DMS79 (cell line): ENCODE results near the gene NDUFB8.

Experiments used
- DNase-seq: peaks from one replicate; lab custom pipeline; 2025; lab: John Stamatoyannopoulos, UW

The NDUFB8 gene

GRCh38 chr10:100506596-100507356 lies 22.9 kb downstream of the NDUFB8 start:
- DNase-seq, result no peak

GRCh38 chr10:100505164-100505563 lies 24.5 kb downstream of the NDUFB8 start:
- DNase-seq, result no peak

- DNase-seq, result no peak
These were observed 25.6 kb downstream of the NDUFB8 start for GRCh38 chr10:100504096-100504495.

DNA sequence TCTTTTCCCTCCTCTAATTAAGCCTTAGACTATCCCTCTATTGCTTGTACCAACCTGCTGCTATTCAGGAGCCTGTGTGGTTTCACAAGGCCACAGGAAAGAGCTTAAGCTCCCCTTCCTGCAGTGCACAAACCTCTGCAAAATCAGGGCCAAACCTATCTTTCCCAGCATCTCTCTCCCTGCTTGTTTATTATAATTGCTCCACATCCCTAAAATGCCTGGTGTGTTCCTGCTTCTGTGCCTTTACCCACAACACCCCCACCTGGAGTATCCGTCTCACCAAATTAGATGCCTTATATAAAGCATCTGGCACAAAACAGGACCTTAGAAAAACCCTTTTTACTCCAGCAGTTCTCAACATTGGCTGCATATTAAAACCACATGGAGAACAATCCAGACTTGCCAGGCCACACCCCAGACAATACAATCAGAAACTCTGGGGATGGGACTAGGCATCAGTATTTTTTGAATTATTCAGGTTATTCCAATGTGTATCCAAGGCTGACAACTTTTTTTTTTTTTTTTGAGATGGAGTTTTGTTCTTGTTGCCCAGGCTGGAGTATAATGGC lies 26.7 kb downstream of the NDUFB8 start:
- no peak for DNase-seq

GRCh38 chr10:100501423-100501822 lies 28.2 kb downstream of the NDUFB8 start:
- no peak for DNase-seq

- DNase-seq, result no peak
These were observed 31.6 kb downstream of the NDUFB8 start for GRCh38 chr10:100498059-100498458.

DNA sequence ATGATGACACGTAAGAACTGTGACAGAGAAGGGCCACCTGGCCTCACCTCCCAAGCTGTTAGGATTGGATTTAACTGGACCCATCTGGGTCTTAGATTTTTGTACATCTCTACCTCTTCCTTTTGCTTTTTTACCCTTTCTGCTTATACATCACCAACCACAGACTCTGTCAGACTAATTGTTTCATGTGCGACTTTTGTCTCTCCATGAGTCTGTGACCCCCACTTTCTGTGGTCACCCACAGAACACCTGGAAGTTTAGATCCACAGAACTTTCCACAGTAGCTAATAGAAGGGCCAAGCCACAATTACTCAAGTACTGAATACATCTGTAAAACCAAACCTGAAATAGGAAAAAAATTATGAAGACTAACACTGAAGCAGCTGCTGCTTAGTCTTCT lies 33.1 kb downstream of the NDUFB8 start:
- no peak for DNase-seq

DNA sequence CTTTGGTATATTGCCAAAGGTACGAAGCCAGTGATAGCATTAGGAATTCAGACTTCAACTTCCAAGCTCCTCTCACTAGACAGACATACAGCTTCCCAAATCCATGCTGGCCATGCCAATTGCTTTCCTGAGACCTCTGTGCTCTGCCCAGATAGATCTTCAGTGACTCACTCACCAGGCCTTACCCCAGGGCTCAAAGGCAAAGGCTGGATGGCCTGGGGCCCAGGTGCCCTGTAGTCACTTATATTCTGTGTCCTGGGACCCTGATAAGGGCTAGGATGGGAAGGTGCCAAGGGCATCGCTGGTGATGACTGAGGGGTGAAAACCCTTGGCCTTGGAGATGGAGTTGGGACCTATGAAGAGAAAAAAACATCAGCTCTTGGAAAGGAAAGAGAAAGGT lies 39.1 kb downstream of the NDUFB8 start:
- no peak for DNase-seq

DNA sequence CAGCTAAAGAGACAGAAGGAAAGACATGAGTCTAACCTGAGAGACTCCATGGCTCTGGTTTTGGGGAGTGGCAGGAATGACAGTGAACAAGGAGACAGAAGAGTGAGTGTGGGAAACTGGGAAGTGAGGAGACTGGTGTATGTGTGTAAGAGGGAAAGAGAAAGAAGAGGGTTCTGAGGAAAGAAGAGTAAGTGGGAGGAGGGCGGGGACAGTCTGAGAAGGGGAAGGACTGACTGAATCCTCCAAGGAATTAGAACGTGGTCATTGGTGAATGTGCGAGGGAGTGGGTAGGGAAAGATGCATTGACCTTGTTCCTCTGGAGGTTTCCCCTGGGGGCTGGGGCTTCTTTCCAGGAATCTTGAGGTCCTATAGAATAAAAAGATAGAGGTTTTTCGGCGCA lies 40.3 kb downstream of the NDUFB8 start:
- DNase-seq, result no peak

DNA sequence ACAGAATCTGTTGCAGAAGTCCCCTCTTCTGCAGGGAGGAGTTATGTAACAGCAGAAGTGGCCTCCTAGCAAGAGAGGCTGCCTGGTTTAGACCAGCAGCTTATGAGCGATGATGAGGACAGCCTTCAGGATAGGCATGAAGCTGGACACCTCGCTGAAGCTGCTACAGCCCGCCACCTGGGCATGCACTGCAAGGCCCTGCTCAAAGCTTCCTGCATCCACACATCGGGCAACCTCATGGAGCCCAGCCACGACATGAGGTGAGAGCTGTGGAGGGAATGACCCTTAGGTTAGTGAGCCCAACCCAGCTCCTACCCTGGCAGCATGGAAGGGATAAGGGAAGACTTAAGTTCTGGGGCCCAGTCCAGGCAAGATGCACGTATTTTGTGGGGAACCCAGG lies 42.1 kb downstream of the NDUFB8 start:
- DNase-seq, result no peak

DNA sequence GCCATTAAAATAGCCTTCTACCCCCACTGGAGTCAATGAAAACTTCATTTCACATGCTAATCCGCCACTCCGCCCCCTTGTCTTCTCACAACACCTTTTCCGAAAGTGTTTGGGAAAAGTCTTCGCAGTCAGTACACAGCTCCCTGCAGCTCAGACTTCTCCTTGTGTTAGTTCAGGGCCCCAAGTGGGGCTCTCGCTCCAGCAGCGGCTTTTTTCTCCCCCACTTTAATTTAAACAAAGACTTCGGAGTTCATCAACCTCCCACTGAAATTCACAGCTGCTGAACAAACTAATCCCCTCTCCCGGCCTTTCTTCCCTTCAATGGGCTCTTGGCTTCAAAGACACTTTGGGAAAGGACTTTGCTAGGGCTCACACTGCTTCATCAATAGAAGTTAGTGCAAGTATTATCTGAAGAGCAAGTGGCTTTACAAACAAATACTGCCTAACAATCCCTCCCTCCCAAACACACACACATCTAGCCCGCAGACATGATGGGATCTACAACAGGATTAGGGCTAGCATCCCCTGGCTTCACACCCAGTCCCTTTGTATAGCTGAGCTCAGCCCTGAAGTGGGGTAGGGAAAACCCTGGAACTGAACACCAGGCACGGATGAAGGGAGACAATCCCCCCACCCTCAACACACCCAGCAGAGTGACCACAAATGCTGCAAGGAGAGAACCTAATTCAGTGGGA lies 43.7 kb downstream of the NDUFB8 start:
- no peak for DNase-seq

- no peak for DNase-seq
These were observed 44.3 kb downstream of the NDUFB8 start for GRCh38 chr10:100485366-100485765.

DNA sequence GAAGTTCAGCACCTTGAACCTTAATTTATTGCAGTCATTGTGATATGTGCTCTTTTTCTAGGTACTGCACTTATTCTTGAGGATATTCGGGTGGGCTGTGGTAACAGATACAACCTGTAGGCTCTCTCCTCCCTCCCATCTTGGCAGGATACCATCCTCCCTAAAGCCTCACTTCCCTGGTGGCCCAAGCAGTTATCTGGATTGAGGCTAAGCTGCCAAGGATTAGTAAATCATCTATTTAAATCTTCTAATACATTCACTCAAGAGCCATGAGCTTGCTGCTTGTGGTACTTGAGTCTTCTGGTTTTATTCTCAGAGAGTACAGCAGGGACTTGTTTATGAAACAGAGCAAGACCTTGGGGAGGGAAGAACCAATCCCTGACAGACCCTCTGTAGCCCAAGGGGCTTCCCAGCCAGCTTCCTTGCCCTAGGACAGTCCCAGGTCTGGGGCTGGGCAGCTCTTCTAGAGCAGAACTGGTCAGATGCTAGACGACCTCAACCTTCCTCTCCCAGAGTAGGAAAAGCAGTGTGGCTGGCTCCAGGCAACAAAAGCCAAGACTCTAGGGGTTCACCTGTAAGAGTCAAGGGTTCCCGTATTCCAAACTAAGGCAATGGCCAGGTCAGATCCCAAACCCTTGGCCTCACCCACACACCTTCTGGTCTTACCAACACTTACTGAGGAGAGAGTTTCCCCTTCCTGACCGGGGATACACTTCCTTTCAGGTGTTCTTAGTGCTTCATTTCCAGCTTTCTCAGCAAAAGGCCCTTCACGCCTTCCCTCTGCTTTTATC lies 45.6 kb downstream of the NDUFB8 start:
- DNase-seq, result no peak

DNA sequence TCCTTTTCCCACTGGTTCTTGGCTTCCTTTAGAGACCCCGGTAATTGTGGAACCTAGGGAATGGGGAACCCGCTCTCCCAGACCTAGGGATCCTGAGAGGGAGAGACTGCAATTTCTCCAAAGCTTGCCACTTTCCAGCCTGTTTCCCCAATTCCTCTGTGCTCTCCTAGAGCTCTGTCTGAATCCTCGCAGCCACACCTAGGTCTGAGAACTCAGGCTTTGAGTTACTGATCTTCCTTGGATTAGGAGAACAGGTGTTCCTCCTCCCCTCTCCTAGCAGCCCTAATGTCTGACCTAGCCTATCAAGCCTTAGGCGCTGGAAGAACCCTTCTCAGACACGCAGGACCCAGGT lies 46.9 kb downstream of the NDUFB8 start:
- DNase-seq, result no peak

GRCh38 chr10:100482181-100482833 lies 47.4 kb downstream of the NDUFB8 start:
- DNase-seq, result no peak

DNA sequence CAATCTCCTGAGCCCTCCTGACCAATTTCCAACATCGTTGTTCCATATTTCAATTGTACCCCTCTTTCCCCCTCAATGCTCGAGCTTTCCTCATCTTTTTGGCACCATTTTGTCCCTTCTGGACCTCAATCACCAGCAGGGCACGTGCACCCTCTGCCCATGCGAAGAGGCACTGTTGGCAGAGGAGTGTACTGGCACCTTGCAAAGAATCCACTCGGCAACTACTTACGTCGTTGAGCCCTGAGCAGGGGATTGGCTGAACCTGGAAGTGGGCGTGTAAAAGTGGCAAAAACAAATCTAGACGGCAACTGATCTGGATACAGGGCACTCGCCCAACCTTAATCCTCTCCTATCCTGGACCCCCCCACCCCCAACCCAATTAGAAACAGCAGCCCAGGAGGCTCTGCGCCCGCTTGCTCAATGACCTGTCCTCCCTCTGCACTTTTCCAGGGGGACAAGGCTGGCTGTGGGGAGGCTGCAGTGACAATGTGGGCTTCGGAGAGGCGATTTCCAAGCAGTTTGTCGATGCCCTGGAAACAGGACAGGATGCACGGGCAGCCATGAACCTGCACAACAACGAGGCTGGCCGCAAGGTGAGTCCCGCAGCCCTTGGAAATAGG lies 48.1 kb downstream of the NDUFB8 start:
- DNase-seq, result peak; percentile 17

DNA sequence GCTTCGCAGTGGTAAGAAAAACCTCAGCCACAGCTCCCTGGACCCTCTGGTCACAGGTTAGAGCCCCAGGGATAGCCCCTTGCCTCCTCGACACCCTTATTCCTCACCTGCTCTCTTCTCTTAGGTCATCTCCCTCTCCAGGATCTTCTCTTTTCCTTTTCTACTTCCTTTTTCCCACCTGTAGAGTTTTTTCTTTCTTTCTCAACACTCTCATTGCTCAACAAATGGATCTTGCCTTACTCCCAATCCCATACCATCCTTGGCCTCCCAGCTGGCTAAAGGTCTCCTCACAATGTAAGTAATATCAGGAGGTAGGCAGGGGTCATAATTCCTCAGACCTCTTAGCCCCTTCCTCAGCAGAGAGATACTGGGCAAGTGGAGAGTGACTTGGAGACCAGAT lies 49.7 kb downstream of the NDUFB8 start:
- DNase-seq, result no peak

- no peak for DNase-seq
These were observed 50.6 kb downstream of the NDUFB8 start for GRCh38 chr10:100479037-100479436.

- DNase-seq, result no peak
These were observed 51.7 kb downstream of the NDUFB8 start for GRCh38 chr10:100477970-100478369.
